Hepatic stellate cell (primary cell): Measurements from ENCODE around the gene DIP2C.

Experiments
- DNase-seq: peaks from one replicate; pipeline ENCODE4 v3.0.0; 2011; ENCODE audit warnings: low spot score

The DIP2C gene

GRCh38 chr10:568848-569247, 120.6 kb downstream of the DIP2C start:
- DNase-seq = no peak

- no peak for DNase-seq
These were observed 121.6 kb downstream of the DIP2C start for GRCh38 chr10:567869-568268.

- no peak for DNase-seq
These were observed 123.1 kb downstream of the DIP2C start for GRCh38 chr10:566241-566885.

- no peak for DNase-seq
These were observed 123.8 kb downstream of the DIP2C start for GRCh38 chr10:565676-566075.

- DNase-seq = no peak
These were observed 124.3 kb downstream of the DIP2C start for GRCh38 chr10:565146-565545.

- DNase-seq = no peak
These were observed 125.6 kb downstream of the DIP2C start for GRCh38 chr10:563827-564226.

- no peak for DNase-seq
These were observed 127.3 kb downstream of the DIP2C start for GRCh38 chr10:562142-562541.

GRCh38 chr10:561721-562120, 127.7 kb downstream of the DIP2C start:
- DNase-seq = no peak

- DNase-seq = no peak
These were observed 129.0 kb downstream of the DIP2C start for GRCh38 chr10:560314-560992.

GRCh38 chr10:559767-560047, 129.8 kb downstream of the DIP2C start:
- no peak for DNase-seq

GRCh38 chr10:558891-559766, 130.3 kb downstream of the DIP2C start:
- DNase-seq = no peak

- DNase-seq = no peak
These were observed 131.1 kb downstream of the DIP2C start for GRCh38 chr10:558364-558763.

- DNase-seq = no peak
These were observed 131.6 kb downstream of the DIP2C start for GRCh38 chr10:557792-558328.

GRCh38 chr10:556971-557637, 132.4 kb downstream of the DIP2C start:
- DNase-seq = no peak

- DNase-seq = no peak
These were observed 133.7 kb downstream of the DIP2C start for GRCh38 chr10:555682-556350.

GRCh38 chr10:555281-555680, 134.2 kb downstream of the DIP2C start:
- no peak for DNase-seq

- DNase-seq = no peak
These were observed 135.2 kb downstream of the DIP2C start for GRCh38 chr10:554182-554848.

GRCh38 chr10:553233-553632, 136.2 kb downstream of the DIP2C start:
- DNase-seq = no peak

- DNase-seq = no peak
These were observed 136.8 kb downstream of the DIP2C start for GRCh38 chr10:552679-553078.

- no peak for DNase-seq
These were observed 137.9 kb downstream of the DIP2C start for GRCh38 chr10:551373-552252.
